H1 (cell line): Measurements from ENCODE around the gene C3orf22. TPM values are rescaled to one million over a fixed set of nuclear protein-coding genes. Genes with fewer than 3 reads are reported as not detected.

ENCODE experiments used
- CTCF ChIA-PET: fragments of 300-600 bp; sonication (Branson Sonifier 250); formaldehyde crosslinking; loops from one replicate; lab custom pipeline; 2021; ENCODE audit not compliant: partially characterized antibody; lab: Charles Lee
- POLR2A ChIA-PET: fragments of 300-600 bp; sonication (Branson Sonifier 250); formaldehyde crosslinking; loops from one replicate; lab custom pipeline; 2021; ENCODE audit warnings: inconsistent platforms; ENCODE audit not compliant: partially characterized antibody; lab: Charles Lee
- DNase-seq, 2 experiments: peaks; one replicate each; pipeline versions ENCODE4 v3.0.0 to v3.0.0-alpha.2; 2010 to 2022; ENCODE audit warnings: low spot score in 2 of 2, low read depth in 1 of 2, mixed read lengths in 1 of 2
- FAIRE-seq: peaks from 2 replicates; lab custom pipeline; 2011; peaks lifted over from hg19 to GRCh38; lab: Jason Lieb, UNC
- H2AFZ ChIP-seq: 2 replicates; pipeline ENCODE4 v1.8.1; 2012; ENCODE audit warnings: low read length, inconsistent platforms
- H2AK5ac ChIP-seq: 2 replicates; pipeline ENCODE4 v1.6.1; 2013; ENCODE audit warnings: low read depth, low read length
- H2BK120ac ChIP-seq: replicated peaks from 2 replicates; pipeline ENCODE3; 2013; ENCODE audit warnings: low read depth, low read length, inconsistent platforms
- H2BK12ac ChIP-seq: 2 replicates; pipeline ENCODE4 v1.6.1; 2013; ENCODE audit warnings: low read depth, low read length
- H2BK15ac ChIP-seq: 2 replicates; pipeline ENCODE4 v1.6.1; 2013; ENCODE audit warnings: low read length
- H2BK20ac ChIP-seq: 2 replicates; pipeline ENCODE4 v1.6.1; 2013; ENCODE audit warnings: low read length
- H2BK5ac ChIP-seq: 2 replicates; pipeline ENCODE4 v1.6.1; 2013; ENCODE audit warnings: low read depth, low read length
- H3K14ac ChIP-seq: 2 replicates; pipeline ENCODE4 v1.6.1; 2013; ENCODE audit warnings: inconsistent platforms; ENCODE audit not compliant: insufficient read length
- H3K18ac ChIP-seq: 2 replicates; pipeline ENCODE4 v1.6.1; 2013; ENCODE audit warnings: low read length; ENCODE audit errors: extremely low read depth
- H3K23ac ChIP-seq: 2 replicates; pipeline ENCODE4 v1.6.1; 2013; ENCODE audit warnings: inconsistent platforms; ENCODE audit not compliant: insufficient read length
- H3K23me2 ChIP-seq: 2 replicates; pipeline ENCODE4 v1.6.1; 2013; ENCODE audit warnings: low read depth, low read length
- H3K27ac ChIP-seq: 2 replicates; pipeline ENCODE4 v1.6.1; 2011; ENCODE audit warnings: low read depth, low read length, inconsistent platforms
- H3K27me3 ChIP-seq, 4 experiments: replicated peaks in 1 of 4; 1 replicate in 1 of 4; 2 replicates in 3 of 4; pipeline versions ENCODE4 v1.6.1 to v1.8.1; 2011 to 2013; ENCODE audit warnings: low read length in 3 of 4, mild to moderate bottlenecking in 3 of 4, inconsistent platforms in 2 of 4, mixed read lengths in 2 of 4, moderate library complexity in 1 of 4; ENCODE audit not compliant: control insufficient read depth in 3 of 4, insufficient read depth in 3 of 4; ENCODE audit errors: extremely low read depth in 1 of 4
- H3K36me3 ChIP-seq, 4 experiments: 2 replicates each; pipeline versions ENCODE4 v1.6.1 to v1.8.1; 2011 to 2013; ENCODE audit warnings: mild to moderate bottlenecking in 4 of 4, low read length in 3 of 4, moderate library complexity in 2 of 4, control low read depth in 1 of 4, inconsistent platforms in 1 of 4; ENCODE audit not compliant: insufficient read depth in 4 of 4, control insufficient read depth in 2 of 4
- H3K4ac ChIP-seq: replicated peaks from 2 replicates; pipeline ENCODE3; 2013; ENCODE audit warnings: low read length, low read depth, mixed read lengths, inconsistent platforms; ENCODE audit not compliant: insufficient read length
- H3K4me1 ChIP-seq, 4 experiments: replicated peaks in 1 of 4; 1 replicate in 1 of 4; 2 replicates in 3 of 4; pipeline versions ENCODE4 v1.6.1 to v1.8.1; 2011 to 2013; ENCODE audit warnings: low read length in 3 of 4, inconsistent platforms in 2 of 4, mixed read lengths in 1 of 4; ENCODE audit not compliant: insufficient read depth in 4 of 4, control insufficient read depth in 3 of 4
- H3K4me2 ChIP-seq, 2 experiments: 2 replicates each; pipeline versions ENCODE4 v1.6.1 to v1.8.1; 2011 to 2013; ENCODE audit warnings: low read depth in 2 of 2, low read length in 2 of 2, control low read depth in 1 of 2, inconsistent platforms in 1 of 2, mild to moderate bottlenecking in 1 of 2; ENCODE audit not compliant: insufficient read depth in 1 of 2
- H3K4me3 ChIP-seq, 4 experiments: fragments of 200-600, 300-600 bp in 1 of 4; sonication (generic), shearing (Covaris generic), sonication (Bioruptor Twin) in 1 of 4; 2 replicates each; pipeline versions ENCODE4 v1.5.1 to v1.8.1; 2011 to 2016; ENCODE audit warnings: low read length in 4 of 4, low read depth in 3 of 4, control low read depth in 2 of 4, inconsistent platforms in 2 of 4, mild to moderate bottlenecking in 2 of 4, mixed read lengths in 1 of 4, moderate library complexity in 1 of 4; ENCODE audit not compliant: insufficient read depth in 2 of 4; ENCODE audit errors: extremely low read depth in 1 of 4
- H3K56ac ChIP-seq: replicated peaks from 2 replicates; pipeline ENCODE3; 2013; ENCODE audit warnings: low read depth, mild to moderate bottlenecking, mixed read lengths, low read length, inconsistent platforms; ENCODE audit not compliant: insufficient read length
- H3K79me1 ChIP-seq: 2 replicates; pipeline ENCODE4 v1.6.1; 2013; ENCODE audit warnings: low read depth, low read length, control low read depth
- H3K79me2 ChIP-seq, 2 experiments: 2 replicates each; pipeline versions ENCODE4 v1.6.1 to v1.8.1; 2012 to 2013; ENCODE audit warnings: low read length in 2 of 2, mild to moderate bottlenecking in 2 of 2, inconsistent platforms in 1 of 2; ENCODE audit not compliant: insufficient read depth in 2 of 2, control insufficient read depth in 1 of 2
- H3K9ac ChIP-seq, 4 experiments: replicated peaks in 1 of 4; 1 replicate in 1 of 4; 2 replicates in 3 of 4; pipeline versions ENCODE4 v1.6.1 to v1.8.1; 2011 to 2013; ENCODE audit warnings: low read depth in 3 of 4, low read length in 3 of 4, control low read depth in 2 of 4, mild to moderate bottlenecking in 2 of 4, moderate library complexity in 2 of 4, inconsistent platforms in 1 of 4; ENCODE audit errors: extremely low read depth in 1 of 4
- H3K9me3 ChIP-seq, 2 experiments: 2 replicates each; pipeline versions ENCODE4 v1.6.1 to v1.8.1; 2012 to 2013; ENCODE audit warnings: mild to moderate bottlenecking in 2 of 2, moderate library complexity in 2 of 2, control low read depth in 1 of 2, inconsistent platforms in 1 of 2, low read depth in 1 of 2, low read length in 1 of 2, mixed read lengths in 1 of 2; ENCODE audit not compliant: insufficient read depth in 2 of 2
- H4K20me1 ChIP-seq, 2 experiments: replicated peaks in 1 of 2; 2 replicates each; pipeline versions ENCODE3 to v1.8.1; 2011 to 2013; ENCODE audit warnings: inconsistent platforms in 2 of 2, low read length in 2 of 2, mild to moderate bottlenecking in 1 of 2; ENCODE audit not compliant: insufficient read depth in 2 of 2, control insufficient read depth in 1 of 2
- H4K5ac ChIP-seq: 2 replicates; pipeline ENCODE4 v1.6.1; 2013; ENCODE audit warnings: low read length, low read depth, mixed read lengths, inconsistent platforms; ENCODE audit not compliant: insufficient read length
- H4K8ac ChIP-seq: 2 replicates; pipeline ENCODE4 v1.8.0; 2013; ENCODE audit warnings: mild to moderate bottlenecking, moderate library complexity, low read length, inconsistent platforms; ENCODE audit not compliant: insufficient read depth; ENCODE audit errors: extremely low read depth
- H4K91ac ChIP-seq: replicated peaks from 2 replicates; pipeline ENCODE3; 2013; ENCODE audit warnings: low read length, mixed read lengths, inconsistent platforms; ENCODE audit not compliant: insufficient read length
- ASH2L ChIP-seq: fragments of 200-600, 300-600 bp; sonication (generic); IDR thresholded peaks from one replicate; pipeline ENCODE4 v1.7.1; 2017; ENCODE audit warnings: low read length
- BCL11A ChIP-seq, 2 experiments: IDR thresholded peaks; one replicate each; pipeline ENCODE4 v1.6.1; 2011; ENCODE audit warnings: low read depth in 2 of 2, low read length in 2 of 2, mild to moderate bottlenecking in 2 of 2
- CHD2 ChIP-seq: IDR thresholded peaks from 2 replicates; pipeline ENCODE4 v1.6.1; 2012; ENCODE audit warnings: low read length, improper control_type of control experiment
- EP300 ChIP-seq, 2 experiments: IDR thresholded peaks; 1 replicate in 1 of 2; 2 replicates in 1 of 2; pipeline ENCODE4 v1.6.1; 2011 to 2012; ENCODE audit warnings: low read depth in 2 of 2, low read length in 2 of 2, mild to moderate bottlenecking in 2 of 2, borderline replicate concordance in 1 of 2, inconsistent platforms in 1 of 2, moderate library complexity in 1 of 2
- MAFK ChIP-seq: IDR thresholded peaks from 2 replicates; pipeline ENCODE4 v1.6.1; 2012; ENCODE audit warnings: low read depth, mild to moderate bottlenecking, improper control_type of control experiment, low read length
- RAD21 ChIP-seq, 2 experiments: IDR thresholded peaks in 1 of 2; conservative IDR thresholded peaks in 1 of 2; 2 replicates each; pipeline ENCODE4 v1.6.1; 2011; ENCODE audit warnings: low read depth in 2 of 2, low read length in 2 of 2, improper control_type of control experiment in 1 of 2, inconsistent platforms in 1 of 2, mild to moderate bottlenecking in 1 of 2, moderate library complexity in 1 of 2
- RFX5 ChIP-seq: IDR thresholded peaks from 2 replicates; pipeline ENCODE4 v1.6.1; 2011; ENCODE audit warnings: low read depth, low read length, improper control_type of control experiment, borderline replicate concordance
- RNF2 ChIP-seq: fragments of 200-900, 300-1000 bp; sonication (generic); IDR thresholded peaks from 2 replicates; pipeline ENCODE4 v1.7.1; 2016; ENCODE audit warnings: borderline replicate concordance, low read depth, mild to moderate bottlenecking, antibody characterized with exemption, low read length; ENCODE audit not compliant: poor library complexity, severe bottlenecking; ENCODE audit errors: missing control alignments
- SP4 ChIP-seq: IDR thresholded peaks from 2 replicates; pipeline ENCODE4 v1.6.1; 2012; ENCODE audit warnings: low read length, inconsistent platforms
- SRF ChIP-seq: IDR thresholded peaks from 2 replicates; pipeline ENCODE4 v1.6.1; 2011; ENCODE audit warnings: mild to moderate bottlenecking, low read depth, low read length, moderate library complexity
- ZNF274 ChIP-seq: IDR thresholded peaks from 2 replicates; pipeline ENCODE4 v1.7.0; 2012; ENCODE audit warnings: low read length, borderline replicate concordance; ENCODE audit errors: extremely low read depth
- WGBS, 2 experiments: shearing (Covaris generic) in 1 of 2; methylation state at CpG; one replicate each; pipeline versions ENCODE4 v1.1.6 to v1.1.7; 2013 to 2015; ENCODE audit warnings: low lambda C conversion rate in 2 of 2, mixed read lengths in 2 of 2, inconsistent platforms in 1 of 2, low coverage in 1 of 2, missing lambda C conversion rate in 1 of 2; ENCODE audit not compliant: insufficient replicate concordance in 2 of 2, insufficient coverage in 1 of 2, insufficient read length in 1 of 2; ENCODE audit errors: extremely low coverage in 1 of 2, missing lambda C conversion rate in 1 of 2; 5-methylcytosine and 5-hydroxymethylcytosine counted together
- polyA plus RNA-seq, 7 experiments: library from polyadenylated mRNA; depleted of rRNA in 3 of 7; stranded (reverse) in 5 of 7; unstranded in 2 of 7; fragments of >200 nt in 5 of 7; fragments of 200-250 nt in 2 of 7; gene quantifications; 1 replicate in 5 of 7; 2 replicates in 1 of 7; 4 replicates in 1 of 7; pipeline versions ENCODE4 v1.2.1 to v1.2.3, GENCODE V29; 2011 to 2013; ENCODE audit warnings: missing spikeins in 2 of 7, mixed read lengths in 2 of 7
- total RNA-seq: library from RNA; stranded (reverse); fragmentation: NEBNext Ultra II Directional; extraction: Animal tissue kit (Norgen Biotek cat#: 25700); gene quantifications from 2 replicates; pipeline ENCODE4 v1.2.1, GENCODE V29; 2021

The C3orf22 gene
- total and polyA plus RNA-seq, 2 of the 8 experiments (the other 6 are each of a cell fraction or from before 2014, with no cell fraction given), result not detected

- Histone ChIP-seq H3K9ac (no peak overlapping the region), H3K4me2 (no peak overlapping the region), H3K36me3 (no peaks in the 10 kb centered on the region; a peak in 1 of 8 replicates), H2BK5ac (no peak overlapping the region; the same call in 1 of the 2 replicates), H2BK15ac (no peak overlapping the region), H3K23me2 (peaks cover 6% of the 10 kb centered on the region; the same call in 1 of the 2 replicates), H3K18ac (no peak overlapping the region; the same call in 1 of the 2 replicates), H3K14ac (no peak overlapping the region), H3K4me3 (no peak overlapping the region), H2BK120ac (no peak overlapping the region), H2BK20ac (0 out of 2 replicates have a peak overlapping the region, but pooled peaks have one; percentile 32), H4K8ac (no peak overlapping the region; the same call in 1 of the 2 replicates), H3K27me3 (no peaks in the 10 kb centered on the region), H3K79me1 (no peaks in the 10 kb centered on the region), H3K9me3 (no peaks in the 10 kb centered on the region), H3K56ac (peak overlapping the region; percentile 97), H3K27ac (no peak overlapping the region), H2BK12ac (0 out of 2 replicates have a peak overlapping the region, but pooled peaks have one; percentile 35), H3K4me1 (no peaks in the 10 kb centered on the region), H3K23ac (no peak overlapping the region), H2AFZ (no peak overlapping the region), H4K5ac (no peak overlapping the region), H3K4ac (no peak overlapping the region), H4K91ac (no peak overlapping the region), H2AK5ac (0 out of 2 replicates have a peak overlapping the region, but pooled peaks have one; percentile 9), H4K20me1 (peaks cover 0 to 5% of the 10 kb centered on the region in 2 experiments), H3K79me2 (no peaks in the 10 kb centered on the region)
- DNase-seq (peak in 1 of 2 experiments; percentile 39), FAIRE-seq (no peak)
- POLR2A ChIA-PET, result no interaction called here
- CTCF ChIA-PET, result interaction anchor here (0.5 to 1.9 kb wide), 7 partner anchors 11 to 163 kb away, joined by 3 to 6 read pairs (median 4); no protein-coding TSS in a partner anchor
- WGBS, 2 experiments, result 69% methylated on average over 9 of the region's 10 CpGs; no CpG with 5 or more reads in 1 of the 2 experiments
- TF ChIP-seq MAFK, result no peak
- TF ChIP-seq SRF, result no peak
- TF ChIP-seq RNF2, result no peak
- no peak for TF ChIP-seq CHD2
- no peak for TF ChIP-seq RFX5
- TF ChIP-seq ZNF274, result no peak
- no peak for TF ChIP-seq ASH2L
- no peak for TF ChIP-seq RAD21 (IDR thresholded peaks at IDR 0.05 in 1 of 2, conservative IDR thresholded peaks at IDR 0.05 in 1 of 2; ENCODE audit: low read depth in 2 of 2, low read length in 2 of 2)
- no peak for TF ChIP-seq SP4
- TF ChIP-seq BCL11A (IDR thresholded peaks at IDR 0.05; ENCODE audit: low read depth in 2 of 2, low read length in 2 of 2), result no peak
- TF ChIP-seq EP300 (IDR thresholded peaks at IDR 0.05; ENCODE audit: borderline replicate concordance in 1 of 2, low read depth in 2 of 2, low read length in 2 of 2), result no peak
Measured at GRCh38 chr3:126555795-126556636, 2.7 kb downstream of the C3orf22 start.
